Measurements from ENCODE around the gene MCF2L2.

- TF ChIP-seq CTCF (IDR thresholded peaks at IDR 0.05; ENCODE audit: extremely low read depth in 1 of 2, insufficient read depth in 1 of 2, low read depth in 1 of 2, low read length in 2 of 2) = no peak
- no peak for TF ChIP-seq GATA2 (IDR thresholded peaks at IDR 0.05; ENCODE audit: insufficient read depth, insufficient read length, low read depth, low read length)
- TF ChIP-seq MYC (IDR thresholded peaks at IDR 0.05; ENCODE audit: low read depth, low read length) = no peak
- no peak for TF ChIP-seq MAX (IDR thresholded peaks at IDR 0.05; ENCODE audit: insufficient read depth, insufficient read length)
- no peak for TF ChIP-seq POLR2AphosphoS5 (IDR thresholded peaks at IDR 0.05; ENCODE audit: insufficient read depth, low read depth, low read length)
- no peak for TF ChIP-seq EZH2 (IDR thresholded peaks at IDR 0.05; ENCODE audit: borderline replicate concordance, low read depth, low read length, severe bottlenecking)
- TF ChIP-seq JUN (IDR thresholded peaks at IDR 0.05; ENCODE audit: borderline replicate concordance, insufficient read depth, insufficient read length, low read depth) = peak; percentile 49
- no peak for TF ChIP-seq POLR2A (IDR thresholded peaks at IDR 0.05; ENCODE audit: low read depth, low read length)
- peak; percentile 95 for TF ChIP-seq FOS (IDR thresholded peaks at IDR 0.05; ENCODE audit: borderline replicate concordance, insufficient read depth, low read length)
Observed at GRCh38 chr3:183274609-183275008, 153.8 kb downstream of the MCF2L2 start.
